ENCODE results near the gene AFF1.
A peak's percentile ranks its signal among the peaks of the same experiment; 100 is the strongest.

The AFF1 gene

DNA sequence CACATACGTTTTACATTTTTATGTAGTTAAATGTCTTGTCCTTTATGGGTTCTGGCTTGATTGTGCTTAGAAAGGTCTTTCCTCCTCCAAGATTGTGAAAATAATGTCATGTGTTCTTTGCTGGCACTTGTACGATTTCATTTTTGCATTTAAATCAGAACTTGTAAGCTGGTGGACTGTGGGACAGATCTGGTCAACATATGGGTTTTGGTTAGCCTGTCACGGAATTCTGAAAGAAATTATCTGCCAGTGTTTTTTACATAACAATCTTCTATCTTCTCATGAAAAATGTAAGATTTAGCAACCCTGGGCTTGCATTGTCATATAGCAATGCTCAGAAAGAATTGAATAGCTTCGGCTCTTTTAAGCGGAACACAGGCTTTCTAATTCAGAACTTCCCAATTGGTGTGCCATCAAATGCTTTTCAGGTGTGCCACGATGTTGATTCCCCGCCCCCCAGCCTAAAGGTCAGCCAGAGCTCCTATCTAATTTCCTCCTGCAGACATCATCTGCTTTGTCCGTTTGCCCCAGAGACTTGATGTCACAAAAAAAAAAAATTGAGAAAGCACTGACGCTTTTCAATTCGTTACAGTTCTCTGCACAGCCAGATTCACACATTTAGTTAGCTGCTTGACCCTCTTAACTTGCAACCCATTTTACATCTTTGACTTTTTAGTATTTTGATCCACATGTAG, 16.2 kb downstream of the AFF1 start:
- no peak for DNase-seq

DNA sequence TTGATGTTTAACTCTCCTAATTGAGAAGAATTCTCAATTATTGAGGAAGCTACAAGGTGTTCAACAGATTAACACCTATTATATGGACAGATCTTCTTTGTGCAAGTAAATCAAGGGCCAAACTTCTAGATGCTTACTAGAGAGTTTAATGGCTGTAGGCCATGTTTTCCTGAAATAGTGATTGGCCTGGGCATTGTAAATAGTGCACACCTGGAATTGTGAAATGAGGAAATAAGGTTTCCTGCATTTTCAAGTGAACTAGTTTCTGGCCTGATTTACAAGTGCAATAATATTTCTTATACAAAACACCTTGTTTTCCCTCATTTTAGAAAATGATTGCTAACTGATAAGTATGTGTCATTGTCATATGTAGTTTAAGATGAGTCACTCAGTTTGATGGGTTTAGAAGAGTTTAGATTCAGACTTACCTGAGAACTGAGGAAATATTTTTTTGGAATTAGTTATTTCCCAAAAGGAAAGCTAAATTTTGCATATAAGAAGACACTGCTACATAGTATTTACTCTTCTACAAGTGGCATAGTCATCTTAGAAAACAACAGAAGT, 21.2 kb downstream of the AFF1 start:
- no peak for DNase-seq

DNA sequence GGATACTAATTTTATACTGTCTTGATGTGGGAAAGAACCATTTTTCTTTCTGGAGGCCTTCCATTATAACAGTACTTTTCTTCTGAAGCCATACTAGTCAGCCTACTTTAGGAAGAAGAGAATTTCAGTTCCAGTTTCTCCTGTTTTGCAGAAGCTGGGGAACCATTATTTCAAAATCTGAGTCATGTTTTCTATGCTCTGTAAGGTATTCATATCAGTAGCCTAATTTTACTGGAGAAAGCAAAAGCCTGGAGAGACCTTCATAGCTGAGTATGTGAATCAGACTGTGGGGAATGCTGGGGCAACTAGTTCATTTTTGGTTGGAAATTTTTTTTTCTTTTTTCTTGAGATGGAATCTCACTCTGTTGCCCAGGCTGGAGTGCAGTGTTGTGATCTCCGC, 22.4 kb downstream of the AFF1 start:
- DNase-seq = no peak

GRCh38 chr4:86959588-86960500, 25.0 kb downstream of the AFF1 start:
- DNase-seq = no peak

DNA sequence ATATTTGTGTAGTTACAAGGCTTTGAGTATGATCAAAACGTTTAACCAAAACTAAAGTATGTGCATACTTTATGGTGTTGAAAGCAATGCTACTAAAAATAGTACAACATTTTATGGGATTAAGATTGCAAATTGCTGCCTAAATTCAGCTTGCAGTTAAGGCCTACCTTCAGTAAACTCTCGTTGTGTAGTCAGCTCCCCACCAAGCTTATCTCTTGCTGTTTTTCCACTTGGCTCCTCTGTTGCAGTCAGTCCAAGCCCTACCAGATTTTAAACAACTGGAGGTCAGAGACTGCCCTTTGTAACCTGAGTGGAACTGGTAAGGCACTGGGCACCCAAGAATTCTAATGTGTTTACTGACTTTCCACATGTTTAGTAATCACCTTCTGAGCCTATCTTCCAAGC, 25.7 kb downstream of the AFF1 start:
- no peak for DNase-seq

GRCh38 chr4:86961116-86961515, 26.3 kb downstream of the AFF1 start:
- no peak for DNase-seq

DNA sequence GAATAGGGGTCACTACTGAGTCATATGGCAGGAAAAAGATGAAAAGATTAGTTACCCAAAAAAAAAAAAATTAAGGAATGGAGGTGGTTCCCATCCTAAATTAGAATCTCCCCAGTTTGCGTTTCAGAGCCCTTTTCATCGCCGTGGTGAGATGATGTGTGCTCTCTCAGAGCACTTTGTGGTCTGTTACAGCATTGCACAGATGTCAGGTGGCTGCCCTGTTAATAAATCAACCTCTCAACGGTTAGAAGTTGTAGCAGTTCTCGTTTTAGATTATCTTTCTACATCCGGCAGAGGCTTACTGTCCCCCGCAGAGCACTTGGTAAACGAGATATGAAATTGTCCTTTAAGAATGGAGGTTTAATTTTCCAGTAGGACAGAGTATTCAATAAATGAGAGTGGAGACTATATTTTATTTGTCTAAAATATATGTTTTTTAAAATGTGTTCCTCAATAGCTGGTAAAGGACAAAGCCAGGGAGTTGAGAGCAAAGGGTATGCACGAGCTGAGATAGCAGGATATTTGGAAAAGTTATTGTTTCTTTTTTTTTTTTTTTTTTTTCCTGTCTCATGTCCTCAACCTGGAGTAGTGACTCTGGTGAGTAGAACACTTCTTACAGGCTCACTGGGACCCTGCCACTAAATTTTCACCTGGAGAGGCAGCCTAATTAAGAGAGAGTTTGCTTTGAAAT, 26.9 kb downstream of the AFF1 start:
- peak; percentile 79 for DNase-seq

DNA sequence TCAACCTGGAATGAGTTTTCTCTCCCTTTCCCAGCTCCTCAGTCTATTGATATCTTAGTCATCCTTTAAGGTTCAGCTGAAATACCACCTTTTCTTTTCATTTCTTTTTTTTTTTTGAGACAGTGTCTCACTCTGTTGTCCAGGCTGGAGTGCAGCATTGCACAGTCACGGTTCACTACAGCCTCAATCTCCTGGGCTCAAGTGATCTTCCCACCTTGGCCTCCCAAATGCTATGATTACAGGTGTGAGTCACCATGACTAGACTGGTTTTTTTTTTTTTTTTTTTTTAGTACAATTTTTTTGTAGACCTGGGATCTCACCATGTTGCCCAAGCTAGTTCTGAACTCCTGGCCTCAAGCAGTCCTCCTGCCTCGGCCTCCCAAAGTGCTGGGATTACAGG, 28.9 kb downstream of the AFF1 start:
- DNase-seq = no peak

DNA sequence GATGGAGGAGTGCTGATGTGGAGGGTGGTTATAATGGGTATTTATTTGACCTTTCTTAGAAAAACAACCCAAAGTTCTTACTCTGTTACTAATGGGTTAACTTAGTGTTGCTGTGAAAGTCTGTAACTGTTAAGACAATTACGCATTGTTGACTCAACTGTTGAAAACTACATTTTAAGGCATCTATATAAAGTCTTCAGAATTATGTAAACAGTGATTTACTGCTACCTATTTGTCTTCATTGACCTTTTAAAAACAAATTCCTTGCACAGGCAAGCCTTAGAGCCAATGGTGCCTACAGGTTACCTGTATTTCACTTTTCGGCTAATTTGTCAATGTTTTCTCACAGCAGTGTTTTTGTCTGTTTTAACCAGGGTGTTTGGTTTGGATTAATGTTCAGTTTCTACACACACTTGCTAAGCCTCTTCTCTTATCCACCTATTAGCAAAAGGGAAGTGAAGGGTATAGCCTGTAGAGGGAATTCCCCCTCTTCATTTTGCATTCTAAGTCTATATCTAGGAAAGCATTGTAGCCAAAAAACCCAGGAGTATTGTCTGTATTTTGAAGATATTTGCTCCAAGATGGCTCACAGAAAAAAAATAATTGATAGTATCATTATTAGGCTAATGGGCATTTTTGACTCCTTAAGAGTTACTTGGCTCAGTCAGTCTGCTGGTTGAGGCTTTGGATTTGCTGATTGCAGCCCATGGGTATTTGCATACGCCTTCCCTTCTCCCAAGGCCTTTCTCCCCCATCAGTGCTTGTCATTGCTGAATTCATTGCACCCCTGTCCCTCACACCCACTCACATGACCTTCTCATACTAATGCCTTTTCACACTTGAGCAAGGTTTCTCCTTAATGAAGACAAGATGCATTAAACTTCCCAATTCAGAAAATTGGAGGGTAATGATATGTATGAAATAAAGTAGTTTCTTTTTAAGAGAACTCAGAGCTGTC, 30.5 kb downstream of the AFF1 start:
- DNase-seq = no peak

DNA sequence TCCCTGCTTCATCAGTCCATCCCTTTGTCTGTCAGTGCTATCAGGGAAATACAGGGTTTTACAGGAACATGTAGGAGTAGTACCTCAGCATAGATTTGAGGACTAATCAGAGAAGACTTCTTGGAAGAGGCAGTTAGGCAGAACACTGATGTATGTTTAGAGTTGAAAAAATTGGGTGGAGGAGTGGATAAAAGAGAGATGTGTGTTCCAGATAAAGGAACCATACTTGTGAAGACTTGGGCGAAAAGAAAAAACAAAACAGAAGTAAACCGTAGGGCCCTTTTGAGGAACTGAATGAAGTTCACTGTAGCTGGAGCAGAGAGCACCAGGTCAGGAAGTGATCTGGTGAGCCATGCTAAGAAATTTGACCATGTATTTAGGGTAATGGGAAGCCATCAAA, 32.3 kb downstream of the AFF1 start:
- no peak for DNase-seq

DNA sequence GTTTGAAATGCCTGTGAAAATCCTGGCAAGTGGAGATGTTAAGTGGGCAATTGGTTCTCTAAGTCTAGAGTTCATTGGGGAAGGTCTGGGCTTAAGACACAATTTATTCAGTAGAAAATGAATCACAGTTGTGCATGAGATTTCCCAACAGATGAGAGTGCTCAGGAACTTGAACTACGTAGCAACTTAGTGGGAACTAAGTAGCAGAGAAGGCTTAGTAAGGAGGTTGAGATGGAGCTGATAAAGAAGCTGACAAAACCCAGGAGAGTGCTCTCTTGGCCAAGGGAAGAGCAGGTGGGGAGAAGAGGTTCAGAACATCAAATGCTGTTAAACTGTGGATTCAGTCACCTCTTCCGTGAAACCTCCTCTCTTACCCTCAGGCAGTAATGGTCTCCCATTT, 33.0 kb downstream of the AFF1 start:
- DNase-seq = no peak

DNA sequence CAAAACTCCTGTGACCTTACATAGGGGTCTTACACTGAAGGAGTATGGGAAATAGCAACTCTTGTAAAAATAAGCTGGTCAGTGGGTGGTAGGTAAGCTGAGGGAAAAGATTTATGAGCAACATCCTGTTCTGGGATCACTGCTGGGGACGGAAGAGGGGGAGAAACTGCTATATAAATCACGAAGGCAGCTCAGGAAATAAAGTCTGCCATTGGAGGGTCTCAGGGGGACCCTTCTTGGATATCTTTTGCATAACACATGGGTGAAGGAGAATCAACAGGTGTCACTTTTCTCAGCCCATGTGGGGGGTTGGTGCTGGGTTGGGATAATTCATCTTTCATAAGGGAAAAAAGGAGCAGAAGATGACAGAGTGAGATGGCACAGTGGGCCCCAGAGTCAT, 33.7 kb downstream of the AFF1 start:
- DNase-seq = no peak

GRCh38 chr4:86970447-86971354, 35.9 kb downstream of the AFF1 start:
- DNase-seq = no peak

DNA sequence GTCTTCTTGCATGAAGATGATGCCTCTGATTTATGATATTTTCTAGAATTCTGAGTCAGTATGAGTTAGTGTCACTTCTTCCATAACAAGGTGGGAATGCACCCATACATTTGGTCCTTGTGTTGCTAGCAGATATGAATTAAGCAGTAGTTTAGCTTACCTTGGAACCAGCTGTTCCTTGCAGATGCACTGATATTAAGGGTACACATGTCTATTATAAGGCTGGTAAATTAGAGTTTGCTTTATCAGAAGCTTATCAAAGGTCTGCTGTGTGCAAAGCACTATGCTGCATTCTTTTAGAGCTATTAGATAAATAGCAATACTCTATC, 36.5 kb downstream of the AFF1 start:
- DNase-seq = no peak

GRCh38 chr4:86972997-86973396, 38.2 kb downstream of the AFF1 start:
- no peak for DNase-seq

GRCh38 chr4:86973668-86974067, 38.9 kb downstream of the AFF1 start:
- no peak for DNase-seq

DNA sequence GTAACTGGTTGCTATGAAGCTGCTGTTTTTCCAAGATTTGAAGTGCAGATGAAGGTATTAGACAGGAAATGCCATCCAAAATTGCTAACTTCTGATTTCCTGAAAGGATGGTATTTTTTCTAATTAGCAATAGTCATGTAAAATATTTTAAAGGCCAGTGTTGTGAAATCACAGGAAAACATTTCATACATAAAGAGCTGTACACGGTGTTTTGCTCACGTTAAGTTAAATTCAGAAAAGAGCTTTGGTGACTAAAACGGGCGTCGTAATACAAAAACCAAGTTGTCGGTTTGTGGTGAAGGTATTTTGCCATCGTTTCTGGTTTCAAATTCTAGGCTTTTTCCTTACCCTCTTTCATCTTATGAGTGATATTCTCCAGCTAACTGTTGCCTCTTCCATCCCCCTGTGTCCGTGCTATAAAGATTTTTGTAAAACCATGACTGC, 39.8 kb downstream of the AFF1 start:
- DNase-seq = no peak

- DNase-seq = no peak
Measured at GRCh38 chr4:86975927-86976326, 41.1 kb downstream of the AFF1 start.

DNA sequence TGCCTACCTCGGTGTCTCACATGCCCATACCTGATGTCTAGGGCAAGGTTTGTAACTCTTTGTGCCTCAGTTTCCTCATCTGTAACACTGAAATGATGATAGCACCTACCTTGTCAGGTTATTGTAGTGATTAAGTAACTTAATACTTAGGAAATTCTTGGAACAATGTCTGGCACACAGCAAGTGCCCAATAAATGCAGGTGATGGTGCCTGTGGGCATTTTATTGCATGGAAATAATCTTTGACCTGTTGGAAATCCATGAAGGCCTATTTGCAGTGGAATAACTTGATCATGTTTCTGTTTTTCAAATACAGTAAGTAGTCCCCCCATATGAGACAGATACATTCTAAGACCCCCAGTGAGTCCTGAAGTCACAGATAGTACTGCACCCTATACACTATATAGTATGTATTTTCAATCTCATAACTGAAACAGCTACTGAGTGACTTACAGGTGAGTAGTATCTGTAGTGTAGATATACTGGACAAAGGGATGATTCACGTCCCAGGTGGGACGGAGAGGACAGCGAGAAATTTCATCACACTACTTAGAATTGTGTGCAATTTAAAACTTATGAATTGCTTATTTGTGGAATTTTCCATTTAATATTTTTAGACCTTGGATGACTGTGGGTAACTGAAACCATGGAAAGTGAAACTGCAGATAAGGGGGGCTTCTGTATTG, 42.1 kb downstream of the AFF1 start:
- no peak for DNase-seq

DNA sequence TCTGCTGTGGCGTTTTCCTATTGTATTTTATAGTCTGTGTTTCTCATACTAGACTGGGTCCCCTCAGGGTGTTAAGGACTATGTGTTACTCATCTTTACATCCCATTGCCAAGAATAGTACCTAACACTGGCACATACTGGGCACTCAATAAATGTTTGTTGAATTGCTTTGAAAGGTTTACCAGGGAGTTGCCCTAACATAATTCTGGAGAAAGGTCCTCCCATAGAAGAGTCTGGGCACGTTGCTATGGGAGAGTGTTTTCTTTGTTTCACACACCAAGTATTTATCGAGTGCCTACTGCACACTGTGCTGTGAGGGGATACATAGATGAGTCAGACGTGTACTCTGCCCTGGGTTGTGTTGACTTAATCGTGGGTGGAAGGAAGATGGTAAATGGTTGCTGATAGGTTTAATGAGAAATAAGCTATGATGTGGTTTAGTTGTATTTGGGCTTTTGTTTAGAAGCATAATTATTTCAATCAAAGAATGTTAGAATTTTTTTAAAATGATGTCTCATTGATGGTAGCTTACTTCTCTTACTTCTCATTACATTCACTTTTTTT, 42.9 kb downstream of the AFF1 start:
- DNase-seq = no peak

Measured in RPMI8226 (cell line).